Measurements from ENCODE around the gene PLP1. TPM values are rescaled to one million over a fixed set of nuclear protein-coding genes. Genes with fewer than 3 reads are reported as not detected.

Gene PLP1
- total and polyA plus RNA-seq, 11 donors = 1.2 to 12.5 (median 3.8) TPM

DNA sequence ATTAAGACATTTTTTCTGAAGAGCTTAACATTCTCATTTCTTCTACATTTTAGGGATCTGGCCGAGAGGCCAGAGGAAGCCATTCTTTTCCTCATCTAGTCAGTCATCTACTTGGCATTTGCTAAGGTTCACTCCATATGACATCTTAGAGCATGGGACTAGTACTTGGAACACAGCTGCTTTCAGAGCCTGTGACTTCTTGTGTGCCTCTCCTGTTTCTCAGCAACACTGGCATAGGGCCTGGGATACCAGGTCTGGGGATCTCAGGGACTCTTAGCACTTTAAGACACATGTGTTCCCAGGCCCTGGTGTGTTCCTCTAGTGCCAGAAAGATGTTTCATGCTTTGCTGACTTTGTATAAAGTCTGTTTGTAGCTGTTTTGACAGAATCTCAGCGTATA, 7.3 kb downstream of the PLP1 start:
- WGBS, 4 donors = 57 to 82% (median 70%) methylated on average over 2 of the region's 2 CpGs
- no peak for DNase-seq
- Histone ChIP-seq H3K9me3 (no peaks in the 10 kb centered on the region), H3K27me3 (peaks cover 0 to 14% (median 0%) of the 10 kb centered on the region in 9 donors), H3K4me1 (peaks cover 0 to 5% (median 0%) of the 10 kb centered on the region in 12 donors), H3K27ac (no peak overlapping the region), H3K4me3 (no peak overlapping the region), H3K36me3 (no peaks in the 10 kb centered on the region)
- TF ChIP-seq, protein P1, sequence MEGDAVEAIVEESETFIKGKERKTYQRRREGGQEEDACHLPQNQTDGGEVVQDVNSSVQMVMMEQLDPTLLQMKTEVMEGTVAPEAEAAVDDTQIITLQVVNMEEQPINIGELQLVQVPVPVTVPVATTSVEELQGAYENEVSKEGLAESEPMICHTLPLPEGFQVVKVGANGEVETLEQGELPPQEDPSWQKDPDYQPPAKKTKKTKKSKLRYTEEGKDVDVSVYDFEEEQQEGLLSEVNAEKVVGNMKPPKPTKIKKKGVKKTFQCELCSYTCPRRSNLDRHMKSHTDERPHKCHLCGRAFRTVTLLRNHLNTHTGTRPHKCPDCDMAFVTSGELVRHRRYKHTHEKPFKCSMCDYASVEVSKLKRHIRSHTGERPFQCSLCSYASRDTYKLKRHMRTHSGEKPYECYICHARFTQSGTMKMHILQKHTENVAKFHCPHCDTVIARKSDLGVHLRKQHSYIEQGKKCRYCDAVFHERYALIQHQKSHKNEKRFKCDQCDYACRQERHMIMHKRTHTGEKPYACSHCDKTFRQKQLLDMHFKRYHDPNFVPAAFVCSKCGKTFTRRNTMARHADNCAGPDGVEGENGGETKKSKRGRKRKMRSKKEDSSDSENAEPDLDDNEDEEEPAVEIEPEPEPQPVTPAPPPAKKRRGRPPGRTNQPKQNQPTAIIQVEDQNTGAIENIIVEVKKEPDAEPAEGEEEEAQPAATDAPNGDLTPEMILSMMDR (IDR thresholded peaks at IDR 0.05) = no peak
- no peak for TF ChIP-seq POLR2A (IDR thresholded peaks at IDR 0.05)
- intact Hi-C loops (cut with DNase I) = no loop called here
- no peak for ATAC-seq

DNA sequence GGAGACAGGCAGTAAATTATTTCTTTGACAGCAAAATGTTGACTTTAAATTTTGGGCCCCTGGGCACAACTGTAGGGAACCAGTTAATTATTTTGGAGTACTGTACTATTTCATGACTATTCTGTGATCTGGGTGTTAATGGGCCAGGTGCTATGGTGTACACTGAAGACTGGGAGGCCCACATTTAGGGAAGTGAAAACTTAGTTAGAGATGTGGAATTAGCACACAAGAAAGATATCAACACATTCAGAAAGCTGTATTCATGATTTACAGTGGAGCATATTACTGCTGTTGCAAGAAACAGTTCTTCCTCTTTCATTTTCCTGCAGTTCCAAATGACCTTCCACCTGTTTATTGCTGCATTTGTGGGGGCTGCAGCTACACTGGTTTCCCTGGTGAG, 12.4 kb downstream of the PLP1 start:
- no peak for TF ChIP-seq POLR2A (IDR thresholded peaks at IDR 0.05)
- TF ChIP-seq, protein P1 (IDR thresholded peaks at IDR 0.05) = no peak
- DNase-seq (no peak), ATAC-seq (no peak)
- Histone ChIP-seq H3K27me3 (peaks cover 0 to 8% (median 0%) of the 10 kb centered on the region in 9 donors), H3K9me3 (no peaks in the 10 kb centered on the region), H3K36me3 (no peaks in the 10 kb centered on the region), H3K4me3 (no peak overlapping the region), H3K4me1 (no peaks in the 10 kb centered on the region), H3K27ac (no peak overlapping the region)
- intact Hi-C loops (cut with DNase I) = no loop called here

GRCh38 chrX:103791228-103791627, 14.6 kb downstream of the PLP1 start:
- TF ChIP-seq POLR2A (IDR thresholded peaks at IDR 0.05) = no peak
- TF ChIP-seq, protein P1 (IDR thresholded peaks at IDR 0.05) = no peak
- Histone ChIP-seq H3K27me3 (peaks cover 0 to 7% (median 0%) of the 10 kb centered on the region in 9 donors), H3K27ac (no peak overlapping the region), H3K9me3 (no peaks in the 10 kb centered on the region), H3K36me3 (no peaks in the 10 kb centered on the region), H3K4me1 (no peaks in the 10 kb centered on the region), H3K4me3 (no peak overlapping the region)
- intact Hi-C loops (cut with DNase I) = no loop called here
- no peak for DNase-seq
- ATAC-seq = no peak
- 72 to 88% (median 84%) methylated on average over 4 of the region's 4 CpGs for WGBS, 4 donors

DNA sequence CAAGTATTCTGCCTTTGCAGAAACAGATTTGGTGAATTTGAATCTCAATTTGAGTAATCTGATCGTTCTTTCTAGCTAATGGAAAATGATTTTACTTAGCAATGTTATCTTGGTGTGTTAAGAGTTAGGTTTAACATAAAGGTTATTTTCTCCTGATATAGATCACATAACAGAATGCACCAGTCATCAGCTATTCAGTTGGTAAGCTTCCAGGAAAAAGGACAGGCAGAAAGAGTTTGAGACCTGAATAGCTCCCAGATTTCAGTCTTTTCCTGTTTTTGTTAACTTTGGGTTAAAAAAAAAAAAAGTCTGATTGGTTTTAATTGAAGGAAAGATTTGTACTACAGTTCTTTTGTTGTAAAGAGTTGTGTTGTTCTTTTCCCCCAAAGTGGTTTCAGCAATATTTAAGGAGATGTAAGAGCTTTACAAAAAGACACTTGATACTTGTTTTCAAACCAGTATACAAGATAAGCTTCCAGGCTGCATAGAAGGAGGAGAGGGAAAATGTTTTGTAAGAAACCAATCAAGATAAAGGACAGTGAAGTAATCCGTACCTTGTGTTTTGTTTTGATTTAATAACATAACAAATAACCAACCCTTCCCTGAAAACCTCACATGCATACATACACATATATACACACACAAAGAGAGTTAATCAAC, 15.3 kb downstream of the PLP1 start:
- Histone ChIP-seq H3K9me3 (no peaks in the 10 kb centered on the region), H3K27ac (no peak overlapping the region), H3K27me3 (peaks cover 0 to 7% (median 0%) of the 10 kb centered on the region in 9 donors), H3K4me3 (no peak overlapping the region), H3K36me3 (no peaks in the 10 kb centered on the region), H3K4me1 (no peaks in the 10 kb centered on the region)
- intact Hi-C loops (cut with DNase I) = no loop called here
- no peak for DNase-seq
- 67 to 85% (median 76%) methylated on average over 2 of the region's 2 CpGs for WGBS, 4 donors
- ATAC-seq = no peak
- TF ChIP-seq POLR2A (IDR thresholded peaks at IDR 0.05) = no peak
- TF ChIP-seq, protein P1 (IDR thresholded peaks at IDR 0.05) = no peak
